Gastroesophageal sphincter (tissue), 3 donors: ENCODE data around the gene SLC18A3.

ENCODE experiments used
- POLR2A ChIP-seq, 2 donors: fragments of 450-650 bp; IDR thresholded peaks; one replicate each; pipeline ENCODE4 v1.6.1; 2017; ENCODE audit warnings: antibody characterized with exemption in 2 of 2, mild to moderate bottlenecking in 2 of 2, moderate library complexity in 1 of 2
- POLR2AphosphoS5 ChIP-seq: sonication (generic); formaldehyde crosslinking; IDR thresholded peaks from one replicate; pipeline ENCODE4 v1.6.1; 2017; ENCODE audit warnings: antibody characterized with exemption
- TF ChIP-seq, protein P1 (sequence below), 4 experiments: fragments of 200-600 bp in 2 of 4; fragments of 450-650 bp in 2 of 4; sonication (generic) in 1 of 4; IDR thresholded peaks; one replicate each; pipeline ENCODE4 v1.5.1; 2017 to 2019; ENCODE audit warnings: antibody characterized with exemption in 4 of 4, mild to moderate bottlenecking in 2 of 4, moderate library complexity in 2 of 4

DNA sequence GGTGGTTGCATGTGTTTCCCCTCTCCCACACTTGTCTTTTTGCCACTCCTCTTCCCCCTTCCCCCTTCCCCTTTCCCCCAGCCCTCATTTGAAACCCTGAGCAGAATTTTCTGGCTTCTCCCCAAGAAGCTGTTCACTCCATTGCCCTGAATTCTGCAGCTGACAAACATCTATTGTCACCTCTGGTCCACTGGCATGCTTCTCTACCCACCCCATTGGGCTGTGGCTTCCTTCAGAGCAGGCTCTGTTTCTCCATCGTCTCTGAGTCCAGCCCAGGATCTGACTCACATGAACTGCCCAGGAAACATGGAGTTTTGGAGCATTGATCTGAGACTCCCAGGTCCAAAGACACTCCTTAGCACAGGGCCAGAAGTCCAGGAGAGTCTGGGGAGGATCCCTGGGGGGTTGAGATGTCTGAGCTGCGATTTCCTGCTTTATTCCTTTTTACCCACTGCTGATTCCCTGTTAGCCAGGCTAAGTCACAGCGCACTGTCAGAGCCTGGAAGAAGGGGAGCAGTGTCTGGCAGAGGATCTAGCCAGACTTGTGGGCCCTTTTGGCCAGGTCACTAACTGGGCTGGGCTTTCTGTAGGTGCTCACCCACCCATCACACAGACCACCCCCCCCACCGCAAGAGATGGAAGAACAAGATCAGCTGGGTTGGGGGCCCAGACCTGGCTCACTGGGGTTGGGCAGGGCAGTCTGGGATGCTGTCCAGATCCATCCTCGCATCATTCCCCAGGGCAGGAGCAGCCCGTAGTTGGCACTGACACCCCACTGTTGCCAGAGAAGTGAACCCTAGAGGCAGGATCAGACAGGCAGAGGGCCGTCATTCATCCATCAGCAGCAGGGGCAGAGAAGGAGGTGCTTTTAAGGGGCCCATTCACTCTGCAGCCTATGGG, 7.3 kb downstream of the SLC18A3 start:
- TF ChIP-seq, protein P1, sequence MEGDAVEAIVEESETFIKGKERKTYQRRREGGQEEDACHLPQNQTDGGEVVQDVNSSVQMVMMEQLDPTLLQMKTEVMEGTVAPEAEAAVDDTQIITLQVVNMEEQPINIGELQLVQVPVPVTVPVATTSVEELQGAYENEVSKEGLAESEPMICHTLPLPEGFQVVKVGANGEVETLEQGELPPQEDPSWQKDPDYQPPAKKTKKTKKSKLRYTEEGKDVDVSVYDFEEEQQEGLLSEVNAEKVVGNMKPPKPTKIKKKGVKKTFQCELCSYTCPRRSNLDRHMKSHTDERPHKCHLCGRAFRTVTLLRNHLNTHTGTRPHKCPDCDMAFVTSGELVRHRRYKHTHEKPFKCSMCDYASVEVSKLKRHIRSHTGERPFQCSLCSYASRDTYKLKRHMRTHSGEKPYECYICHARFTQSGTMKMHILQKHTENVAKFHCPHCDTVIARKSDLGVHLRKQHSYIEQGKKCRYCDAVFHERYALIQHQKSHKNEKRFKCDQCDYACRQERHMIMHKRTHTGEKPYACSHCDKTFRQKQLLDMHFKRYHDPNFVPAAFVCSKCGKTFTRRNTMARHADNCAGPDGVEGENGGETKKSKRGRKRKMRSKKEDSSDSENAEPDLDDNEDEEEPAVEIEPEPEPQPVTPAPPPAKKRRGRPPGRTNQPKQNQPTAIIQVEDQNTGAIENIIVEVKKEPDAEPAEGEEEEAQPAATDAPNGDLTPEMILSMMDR (IDR thresholded peaks at IDR 0.05), result no peak
- no peak for TF ChIP-seq POLR2AphosphoS5
- TF ChIP-seq POLR2A (IDR thresholded peaks at IDR 0.05), result no peak
